Breast epithelium (tissue), 3 donors: ENCODE measurements around the gene TNFAIP3.
"Not testable (repeated sequence)": the region's sequence is repeated elsewhere in the genome, so short reads cannot be mapped to it uniquely, and the experiment has no call there.

Experiments used
- POLR2AphosphoS5 ChIP-seq, 3 donors: sonication (generic); formaldehyde crosslinking; IDR thresholded peaks; one replicate each; pipeline ENCODE4 v1.6.1; 2017; ENCODE audit warnings: antibody characterized with exemption in 3 of 3
- TF ChIP-seq, protein P1 (sequence below), 3 donors: fragments of 450-650 bp; IDR thresholded peaks; one replicate each; pipeline ENCODE4 v1.5.1; 2016 to 2017; ENCODE audit warnings: antibody characterized with exemption in 3 of 3, mild to moderate bottlenecking in 3 of 3, moderate library complexity in 3 of 3

DNA sequence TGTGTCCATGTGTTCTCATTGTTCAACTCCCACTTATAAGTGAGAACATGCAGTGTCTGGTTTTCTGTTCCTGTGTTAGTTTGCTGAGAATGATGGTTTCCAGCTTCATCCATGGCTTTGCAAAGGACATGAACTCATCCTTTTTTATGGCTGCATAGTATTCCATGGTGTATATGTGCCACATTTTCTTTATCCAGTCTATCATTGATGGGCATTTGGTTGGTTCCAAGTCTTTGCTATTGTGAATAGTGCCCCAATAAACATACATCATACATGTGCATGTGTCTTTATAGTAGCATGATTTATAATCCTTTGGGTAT, 17.8 kb downstream of the TNFAIP3 start:
- TF ChIP-seq, protein P1, sequence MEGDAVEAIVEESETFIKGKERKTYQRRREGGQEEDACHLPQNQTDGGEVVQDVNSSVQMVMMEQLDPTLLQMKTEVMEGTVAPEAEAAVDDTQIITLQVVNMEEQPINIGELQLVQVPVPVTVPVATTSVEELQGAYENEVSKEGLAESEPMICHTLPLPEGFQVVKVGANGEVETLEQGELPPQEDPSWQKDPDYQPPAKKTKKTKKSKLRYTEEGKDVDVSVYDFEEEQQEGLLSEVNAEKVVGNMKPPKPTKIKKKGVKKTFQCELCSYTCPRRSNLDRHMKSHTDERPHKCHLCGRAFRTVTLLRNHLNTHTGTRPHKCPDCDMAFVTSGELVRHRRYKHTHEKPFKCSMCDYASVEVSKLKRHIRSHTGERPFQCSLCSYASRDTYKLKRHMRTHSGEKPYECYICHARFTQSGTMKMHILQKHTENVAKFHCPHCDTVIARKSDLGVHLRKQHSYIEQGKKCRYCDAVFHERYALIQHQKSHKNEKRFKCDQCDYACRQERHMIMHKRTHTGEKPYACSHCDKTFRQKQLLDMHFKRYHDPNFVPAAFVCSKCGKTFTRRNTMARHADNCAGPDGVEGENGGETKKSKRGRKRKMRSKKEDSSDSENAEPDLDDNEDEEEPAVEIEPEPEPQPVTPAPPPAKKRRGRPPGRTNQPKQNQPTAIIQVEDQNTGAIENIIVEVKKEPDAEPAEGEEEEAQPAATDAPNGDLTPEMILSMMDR (IDR thresholded peaks at IDR 0.05): not testable (repeated sequence)
- TF ChIP-seq POLR2AphosphoS5 (IDR thresholded peaks at IDR 0.05): not testable (repeated sequence)
